HTERT RPE-1 (cell line): ENCODE measurements around the gene AQP5.

Experiments used
- in situ Hi-C: fragments of 300-500 bp; cut with MboI; formaldehyde crosslinking; loops from 4 replicates; pipeline ENCODE4 v1.14.3; 2020; ENCODE audit warnings: low sequenced_read_pairs

AQP5 gene

GRCh38 chr12:49961111-49961922 is at the start of gene AQP5:
Gene AQP5, plus strand, starts transcription at chr12:49961872. Its CDS starts 146 bp downstream, at chr12:49962018.
- in situ Hi-C loops: no loop called here

GRCh38 chr12:49912345-49913255 is 49.1 kb upstream of the AQP5 start:
- in situ Hi-C loops: no loop called here

DNA sequence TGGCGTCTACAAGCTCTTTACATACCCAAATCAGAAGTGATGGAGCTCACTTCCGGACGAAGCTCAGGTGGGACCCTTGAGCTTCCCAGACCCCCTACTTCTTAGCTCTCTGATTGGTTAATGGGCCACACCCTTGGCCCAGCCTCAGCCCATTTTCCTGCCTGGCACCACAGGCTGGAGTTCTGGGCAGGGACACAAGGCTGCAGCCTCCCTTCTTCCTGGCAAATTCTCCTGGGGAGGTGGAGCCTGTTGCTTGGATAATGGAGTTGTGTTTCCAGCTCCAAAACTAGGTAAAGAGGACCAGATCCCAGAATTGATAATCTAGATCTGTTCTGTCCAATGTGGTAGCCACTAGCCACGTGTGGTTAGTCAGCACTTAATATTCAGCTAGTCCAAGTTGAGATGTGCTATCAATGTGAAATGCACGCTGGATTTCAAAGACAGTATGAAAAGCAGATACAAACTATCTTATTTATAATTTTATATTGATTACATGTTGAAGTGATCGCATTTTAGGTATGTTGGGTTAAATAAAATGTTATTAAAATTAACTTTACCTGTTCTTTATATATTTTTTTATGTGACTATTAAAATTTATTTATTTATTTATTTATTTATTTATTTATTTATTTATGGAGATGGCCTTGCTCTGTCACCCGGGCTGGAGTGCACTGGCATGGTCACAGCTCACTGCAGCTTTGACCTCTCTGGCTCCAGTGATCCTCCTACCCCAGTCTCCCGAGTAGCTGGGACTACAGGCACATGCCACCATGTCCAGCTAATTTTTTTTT is 45.3 kb upstream of the AQP5 start:
- in situ Hi-C loops: no loop called here

DNA sequence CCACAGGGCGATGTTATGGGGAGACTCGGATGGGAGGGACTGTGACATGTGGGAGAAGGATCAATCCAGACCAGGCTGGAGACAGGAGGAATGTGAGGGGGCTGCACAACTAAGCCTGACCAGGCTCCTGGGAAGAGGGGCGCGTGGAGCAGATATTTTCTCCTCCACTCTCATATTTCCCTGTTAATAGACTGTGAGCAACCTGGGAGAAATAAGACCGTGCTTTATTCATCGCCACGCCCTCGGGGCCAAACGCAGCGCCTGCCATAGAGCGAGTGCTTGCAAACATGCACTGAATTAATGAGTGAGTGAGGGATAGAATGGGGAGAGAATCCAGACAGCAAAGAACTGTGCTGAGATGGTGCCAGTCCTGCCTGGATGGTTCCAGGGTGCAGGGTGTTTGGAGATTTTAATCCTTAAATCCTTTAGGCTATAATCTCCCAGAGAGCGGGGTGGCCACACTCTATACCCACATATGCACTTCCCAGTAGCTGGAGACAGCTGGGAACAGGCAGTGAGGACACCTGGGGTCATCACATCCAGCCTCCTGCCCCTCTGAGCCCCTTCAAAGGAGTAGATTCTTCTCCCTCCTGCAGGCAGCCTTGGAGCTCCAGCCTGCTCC is 44.4 kb upstream of the AQP5 start:
- in situ Hi-C loops: no loop called here

- in situ Hi-C loops: no loop called here
Measured at GRCh38 chr12:49917788-49918173, 43.9 kb upstream of the AQP5 start.

DNA sequence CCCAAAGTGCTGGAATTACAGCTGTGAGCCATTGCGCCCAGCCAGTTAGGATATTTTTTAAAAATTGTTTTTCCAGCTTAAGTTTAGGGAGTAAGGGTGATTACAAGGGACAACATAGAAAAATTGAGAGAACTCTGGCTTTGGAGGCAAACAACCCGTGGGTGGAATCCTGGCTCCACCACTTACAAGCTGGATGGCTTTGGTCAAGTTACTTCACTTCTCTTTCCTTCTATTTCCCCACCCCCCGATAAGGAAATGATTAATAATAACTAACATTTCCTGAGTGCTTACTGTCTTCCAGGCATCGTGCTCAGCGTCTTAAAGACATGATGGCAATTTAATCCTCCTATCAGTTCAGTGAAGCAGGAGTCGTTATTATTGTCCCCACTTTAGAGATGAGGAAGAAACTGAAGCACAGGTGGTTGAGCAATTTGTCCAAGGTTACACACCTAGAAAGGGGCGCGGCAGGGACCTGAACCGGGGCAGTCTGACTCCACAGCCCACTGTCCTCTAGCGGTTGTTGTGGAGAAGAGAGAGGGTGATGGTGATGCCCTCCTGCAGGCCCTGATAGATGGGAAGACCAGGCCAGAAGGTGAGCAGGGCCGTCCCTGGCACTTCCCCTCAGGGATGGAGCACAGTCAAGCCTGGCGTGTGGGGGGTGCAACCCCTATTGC is 41.3 kb upstream of the AQP5 start:
- in situ Hi-C loops: no loop called here

DNA sequence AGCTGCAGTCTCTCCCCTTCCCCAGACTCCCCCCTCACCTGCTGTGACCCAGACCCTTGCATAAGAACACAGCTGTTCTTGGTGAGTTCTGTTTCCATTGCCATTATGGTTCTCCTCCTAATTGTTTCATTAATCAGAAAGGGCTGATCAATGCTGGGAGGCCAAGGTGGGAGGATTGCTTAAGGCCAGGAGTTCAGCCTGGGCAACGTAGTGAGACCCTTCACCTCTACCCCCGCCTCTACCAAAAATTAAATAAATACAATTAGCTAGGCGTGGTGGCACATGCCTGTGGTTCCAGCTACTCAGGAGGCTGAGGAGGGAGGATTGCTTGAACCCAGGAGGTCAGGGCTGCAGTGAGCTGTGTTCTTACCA is 40.8 kb upstream of the AQP5 start:
- in situ Hi-C loops: no loop called here

GRCh38 chr12:49921299-49921698 is 40.4 kb upstream of the AQP5 start:
- in situ Hi-C loops: no loop called here

- in situ Hi-C loops: no loop called here
Measured at GRCh38 chr12:49921936-49922335, 39.7 kb upstream of the AQP5 start.

DNA sequence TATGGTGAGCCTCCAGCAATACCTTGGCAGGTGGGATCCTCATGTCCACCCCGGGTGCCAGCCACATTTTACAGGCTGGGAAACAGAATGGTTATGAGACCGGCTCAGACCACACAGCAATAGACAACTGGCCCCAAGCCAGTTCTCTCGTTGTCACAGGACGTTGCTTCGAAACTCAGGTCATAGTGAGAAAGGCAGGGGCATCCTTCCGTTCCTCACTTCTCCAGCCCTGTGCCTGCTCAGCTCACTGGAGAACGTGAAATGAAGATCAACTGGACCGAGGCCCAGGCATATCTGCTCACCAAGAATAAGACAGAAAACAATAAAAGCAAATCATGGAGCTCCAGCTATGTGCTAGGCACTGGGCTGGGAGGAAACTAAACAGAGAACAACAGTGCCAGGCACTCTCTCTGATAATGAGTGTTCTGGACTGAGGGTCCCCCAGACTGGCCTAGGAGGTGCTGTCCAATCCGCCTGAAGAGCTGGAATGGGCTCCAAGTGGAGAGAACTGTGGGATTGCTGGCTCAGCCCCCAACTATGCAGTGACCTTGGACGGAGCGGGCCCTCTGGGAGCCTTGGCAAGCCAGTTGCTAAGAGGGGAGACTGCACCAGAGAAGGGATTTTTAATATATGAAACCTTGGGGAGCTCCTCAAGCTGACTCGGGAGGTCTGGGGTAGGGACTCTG is 39.2 kb upstream of the AQP5 start:
- in situ Hi-C loops: no loop called here

- in situ Hi-C loops: no loop called here
Measured at GRCh38 chr12:49923035-49923644, 38.5 kb upstream of the AQP5 start.

DNA sequence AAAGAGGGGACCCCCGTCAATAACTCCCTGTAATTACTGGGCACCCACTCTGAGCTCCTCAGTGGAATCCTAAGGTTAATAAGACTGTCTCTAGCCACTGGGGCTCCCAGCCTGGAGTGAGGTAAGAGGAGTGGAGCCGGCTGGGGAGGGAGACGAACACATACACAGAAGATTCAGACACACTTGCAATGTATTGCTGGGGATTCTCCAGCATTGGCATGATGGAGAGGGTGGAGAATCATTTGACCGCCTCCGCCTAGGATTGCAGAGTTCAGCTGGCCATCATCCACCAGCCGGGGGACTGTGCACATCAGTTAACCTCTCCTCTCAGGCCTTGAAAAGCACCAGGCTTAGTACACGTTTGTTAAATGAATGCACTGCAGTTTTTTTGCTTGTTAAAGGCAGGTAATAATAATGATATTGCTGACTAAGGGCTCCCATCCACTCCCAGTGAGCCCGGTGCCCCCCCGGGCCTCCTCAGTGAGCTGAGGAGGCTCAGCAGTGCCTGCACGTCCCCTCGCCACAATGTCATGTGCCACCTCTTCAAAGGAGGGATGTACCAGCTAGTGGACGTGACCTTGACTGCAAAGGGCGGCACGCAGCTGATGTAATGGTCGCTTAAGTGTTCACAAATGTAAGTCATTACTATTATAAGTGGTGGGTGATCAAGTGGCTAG is 37.7 kb upstream of the AQP5 start:
- in situ Hi-C loops: no loop called here

- in situ Hi-C loops: no loop called here
Measured at GRCh38 chr12:49924628-49925246, 36.9 kb upstream of the AQP5 start.

DNA sequence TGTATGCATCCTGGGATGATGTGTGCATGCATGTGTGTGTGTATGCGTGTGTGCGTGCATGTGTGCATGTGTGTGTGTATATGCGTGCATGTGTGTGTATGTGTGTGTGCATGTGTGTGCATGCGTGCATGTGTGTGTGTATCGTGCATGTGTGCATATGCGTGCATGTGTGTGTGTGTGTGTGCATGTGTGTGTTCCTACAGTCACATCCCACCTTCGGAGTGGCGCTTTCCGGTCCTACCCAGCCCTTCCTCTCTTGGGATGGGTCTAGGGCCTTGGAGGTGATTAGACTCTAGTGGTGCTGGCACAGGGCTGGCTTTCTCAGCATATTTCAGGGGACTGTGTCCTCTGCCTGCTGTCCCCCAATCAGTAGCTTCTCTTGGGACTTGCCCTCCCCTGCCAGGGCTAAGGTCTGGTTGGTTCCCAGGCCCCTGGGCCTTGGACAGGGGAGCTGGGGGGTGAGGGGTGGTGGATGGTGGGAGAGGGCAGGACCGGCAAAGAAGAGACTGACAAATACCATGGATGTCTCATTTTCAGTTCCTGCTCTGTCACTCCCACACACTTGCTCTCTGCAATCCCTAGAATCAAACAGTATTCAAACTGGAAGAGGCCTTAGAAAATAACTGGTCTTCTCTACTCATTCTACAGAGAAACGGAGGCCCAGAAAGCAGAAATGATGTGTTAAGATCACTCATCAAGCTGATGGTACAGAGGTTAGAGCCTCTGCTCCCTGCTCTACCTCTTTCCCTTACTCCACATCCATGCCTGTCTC is 36.1 kb upstream of the AQP5 start:
- in situ Hi-C loops: no loop called here

DNA sequence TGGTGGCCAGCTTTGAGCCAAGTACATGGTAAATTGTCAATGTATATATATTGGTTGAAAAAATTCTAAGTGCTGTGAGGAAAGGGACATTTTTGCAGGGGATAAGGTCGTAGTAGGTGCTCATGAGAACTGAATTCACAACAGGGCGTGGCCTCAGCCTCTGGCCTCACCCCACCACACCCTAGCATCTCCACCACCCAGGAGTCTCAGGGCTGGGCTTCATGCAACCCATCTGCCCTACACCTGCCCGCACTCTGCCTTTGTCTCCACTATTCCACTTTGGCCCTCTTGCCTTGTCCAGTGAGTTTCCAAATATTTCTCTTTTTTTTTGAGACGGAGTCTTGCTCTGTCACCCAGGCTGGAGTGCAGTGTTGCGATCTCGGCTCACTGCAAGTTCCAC is 33.2 kb upstream of the AQP5 start:
- in situ Hi-C loops: no loop called here

- in situ Hi-C loops: no loop called here
Measured at GRCh38 chr12:49929581-49929980, 32.1 kb upstream of the AQP5 start.

DNA sequence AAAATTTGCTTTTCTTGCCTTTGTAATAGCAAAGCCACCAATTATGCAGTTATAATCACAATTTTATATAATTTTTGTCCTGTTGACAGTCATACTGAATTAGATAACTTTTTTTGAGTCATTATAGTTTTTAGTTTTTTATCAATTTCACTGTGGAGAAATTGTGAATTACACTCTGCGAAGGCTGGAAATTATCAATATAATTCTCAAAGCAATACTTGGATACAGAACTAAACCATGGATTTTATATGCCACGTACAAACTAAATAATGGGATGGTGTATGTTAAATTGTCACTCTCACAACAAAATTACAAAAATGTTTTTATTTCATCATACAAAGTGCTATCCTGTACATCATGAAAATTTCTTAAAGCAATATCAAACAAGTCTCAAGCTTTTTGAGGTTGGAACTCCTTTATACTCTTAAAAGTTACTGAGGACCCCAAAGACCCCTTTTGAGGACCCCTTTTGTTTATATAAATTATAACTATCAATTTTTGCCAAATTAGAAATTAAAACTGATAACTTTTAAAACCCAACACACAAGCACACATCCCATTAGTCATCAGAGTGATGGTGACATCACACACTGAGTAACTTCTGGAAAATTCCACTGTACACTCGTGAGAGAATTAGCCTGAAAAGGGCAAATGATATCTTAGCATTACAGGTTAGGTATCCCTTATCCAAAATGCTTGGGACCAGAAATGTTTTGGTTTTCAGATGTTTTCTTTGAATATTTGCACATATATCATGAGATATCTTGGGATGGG is 31.0 kb upstream of the AQP5 start:
- in situ Hi-C loops: no loop called here
